Measurements from ENCODE around the gene CCNYL1. TPM values are rescaled to one million over a fixed set of nuclear protein-coding genes. Genes with fewer than 3 reads are reported as not detected.
A peak's percentile ranks its signal among the peaks of the same experiment; 100 is the strongest.

Gene CCNYL1
- polyA plus RNA-seq, 1 of the 3 experiments (the other 2 are of a cell fraction) = 8.7 TPM

DNA sequence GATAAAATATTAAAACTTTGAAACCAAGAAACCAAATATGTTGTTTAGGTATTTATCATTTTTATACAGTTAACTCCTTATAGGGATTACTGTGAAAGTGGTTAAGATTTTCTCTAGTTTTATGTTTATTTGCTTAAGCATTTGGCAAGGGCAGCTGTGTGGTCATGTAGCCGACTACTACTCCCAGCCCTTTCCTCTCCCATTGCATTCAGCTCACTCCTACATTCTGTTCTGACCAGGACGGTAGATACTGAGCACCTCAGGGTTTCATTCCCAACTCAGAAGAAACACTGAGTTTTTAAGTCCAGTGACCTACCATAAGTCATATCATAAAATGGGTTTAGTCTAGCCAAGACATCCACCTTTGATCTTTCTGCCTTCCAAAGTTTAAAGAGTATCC lies 38.4 kb downstream of the CCNYL1 start (continued):
- TF ChIP-seq EP300 (IDR thresholded peaks at IDR 0.05; ENCODE audit: borderline replicate concordance in 1 of 2, low read depth in 1 of 2, low read length in 1 of 2) = no peak
- no peak for TF ChIP-seq USF2 (IDR thresholded peaks at IDR 0.05; ENCODE audit: borderline replicate concordance, low read depth, low read length)
- no peak for TF ChIP-seq EZH2phosphoT487 (IDR thresholded peaks at IDR 0.05; ENCODE audit: borderline replicate concordance, low read depth)
- TF ChIP-seq MEF2A (IDR thresholded peaks at IDR 0.05; ENCODE audit: borderline replicate concordance, low read depth) = no peak
- TF ChIP-seq SIN3A (IDR thresholded peaks at IDR 0.05; ENCODE audit: borderline replicate concordance, low read depth, low read length) = no peak

GRCh38 chr2:207750345-207750744 lies 38.9 kb downstream of the CCNYL1 start:
- Histone ChIP-seq H3K36me3 (replicated peaks in 1 of 2; ENCODE audit: control insufficient read depth in 1 of 2, insufficient read depth in 2 of 2, low read length in 1 of 2) (peaks cover 22 to 28% of the 10 kb centered on the region in 2 experiments), H3F3A (replicated peaks; ENCODE audit: insufficient read depth) (peaks cover under 1% of the 10 kb centered on the region), H3K27me3 (ENCODE audit: insufficient read depth) (no peaks in the 10 kb centered on the region), H3K9ac (no peak overlapping the region), H4K20me1 (ENCODE audit: insufficient read depth) (no peaks in the 10 kb centered on the region), H3K9me2 (no peaks in the 10 kb centered on the region), H2AFZ (ENCODE audit: low read depth) (no peak overlapping the region), H3K4me3 (ENCODE audit: low read depth in 2 of 2, low read length in 1 of 2) (no peak overlapping the region), H3K27ac (ENCODE audit: low read depth in 2 of 2, low read length in 1 of 2) (peak overlapping the region in 1 of 2 experiments; percentile 48; a peak in 2 of 4 replicates), H3K4me2 (no peak overlapping the region), H3K79me2 (ENCODE audit: insufficient read depth) (no peaks in the 10 kb centered on the region), H3K4me1 (ENCODE audit: control insufficient read depth in 1 of 2, insufficient read depth in 2 of 2, low read depth in 1 of 2, low read length in 1 of 2) (peaks cover 0 to 13% of the 10 kb centered on the region in 2 experiments; a peak in 2 of 4 replicates), H3K9me3 (no peaks in the 10 kb centered on the region)
- 90% methylated on average over 7 of the region's 7 CpGs for WGBS (ENCODE audit: low lambda C conversion rate)
- TF ChIP-seq JUND (IDR thresholded peaks at IDR 0.05) (no peak), RCOR1 (IDR thresholded peaks at IDR 0.05; ENCODE audit: low read length) (no peak), RAD21 (IDR thresholded peaks at IDR 0.05; ENCODE audit: low read length) (no peak), GABPA (IDR thresholded peaks at IDR 0.05; ENCODE audit: low read depth) (no peak), CTCF (IDR thresholded peaks at IDR 0.05) (no peak), POLR2AphosphoS5 (IDR thresholded peaks at IDR 0.05; ENCODE audit: low read depth, low read length) (no peak), NRF1 (IDR thresholded peaks at IDR 0.05; ENCODE audit: low read depth, low read length) (no peak), SIN3A (IDR thresholded peaks at IDR 0.05; ENCODE audit: borderline replicate concordance, low read depth, low read length) (no peak), FOXM1 (IDR thresholded peaks at IDR 0.05; ENCODE audit: low read depth) (no peak), FOXJ3 (CRISPR knock-in tag; IDR thresholded peaks at IDR 0.05) (no peak), MEF2A (IDR thresholded peaks at IDR 0.05; ENCODE audit: borderline replicate concordance, low read depth) (no peak), TCF12 (IDR thresholded peaks at IDR 0.05) (no peak), NFIC (IDR thresholded peaks at IDR 0.05; ENCODE audit: borderline replicate concordance) (no peak), TEAD4 (IDR thresholded peaks at IDR 0.05; ENCODE audit: borderline replicate concordance, insufficient read depth) (no peak), EZH2phosphoT487 (IDR thresholded peaks at IDR 0.05; ENCODE audit: borderline replicate concordance, low read depth) (no peak), IRF3 (IDR thresholded peaks at IDR 0.05; ENCODE audit: low read depth, low read length) (no peak), RXRA (IDR thresholded peaks at IDR 0.05; ENCODE audit: borderline replicate concordance, low read depth) (no peak)
- TF ChIP-seq, protein P1, sequence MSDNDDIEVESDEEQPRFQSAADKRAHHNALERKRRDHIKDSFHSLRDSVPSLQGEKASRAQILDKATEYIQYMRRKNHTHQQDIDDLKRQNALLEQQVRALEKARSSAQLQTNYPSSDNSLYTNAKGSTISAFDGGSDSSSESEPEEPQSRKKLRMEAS (IDR thresholded peaks at IDR 0.05; ENCODE audit: low read depth) = no peak
- TF ChIP-seq, protein P2, sequence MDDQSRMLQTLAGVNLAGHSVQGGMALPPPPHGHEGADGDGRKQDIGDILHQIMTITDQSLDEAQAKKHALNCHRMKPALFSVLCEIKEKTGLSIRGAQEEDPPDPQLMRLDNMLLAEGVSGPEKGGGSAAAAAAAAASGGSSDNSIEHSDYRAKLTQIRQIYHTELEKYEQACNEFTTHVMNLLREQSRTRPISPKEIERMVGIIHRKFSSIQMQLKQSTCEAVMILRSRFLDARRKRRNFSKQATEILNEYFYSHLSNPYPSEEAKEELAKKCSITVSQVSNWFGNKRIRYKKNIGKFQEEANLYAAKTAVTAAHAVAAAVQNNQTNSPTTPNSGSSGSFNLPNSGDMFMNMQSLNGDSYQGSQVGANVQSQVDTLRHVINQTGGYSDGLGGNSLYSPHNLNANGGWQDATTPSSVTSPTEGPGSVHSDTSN (IDR thresholded peaks at IDR 0.05) = no peak
- TF ChIP-seq, protein P3, sequence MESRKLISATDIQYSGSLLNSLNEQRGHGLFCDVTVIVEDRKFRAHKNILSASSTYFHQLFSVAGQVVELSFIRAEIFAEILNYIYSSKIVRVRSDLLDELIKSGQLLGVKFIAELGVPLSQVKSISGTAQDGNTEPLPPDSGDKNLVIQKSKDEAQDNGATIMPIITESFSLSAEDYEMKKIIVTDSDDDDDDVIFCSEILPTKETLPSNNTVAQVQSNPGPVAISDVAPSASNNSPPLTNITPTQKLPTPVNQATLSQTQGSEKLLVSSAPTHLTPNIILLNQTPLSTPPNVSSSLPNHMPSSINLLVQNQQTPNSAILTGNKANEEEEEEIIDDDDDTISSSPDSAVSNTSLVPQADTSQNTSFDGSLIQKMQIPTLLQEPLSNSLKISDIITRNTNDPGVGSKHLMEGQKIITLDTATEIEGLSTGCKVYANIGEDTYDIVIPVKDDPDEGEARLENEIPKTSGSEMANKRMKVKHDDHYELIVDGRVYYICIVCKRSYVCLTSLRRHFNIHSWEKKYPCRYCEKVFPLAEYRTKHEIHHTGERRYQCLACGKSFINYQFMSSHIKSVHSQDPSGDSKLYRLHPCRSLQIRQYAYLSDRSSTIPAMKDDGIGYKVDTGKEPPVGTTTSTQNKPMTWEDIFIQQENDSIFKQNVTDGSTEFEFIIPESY (IDR thresholded peaks at IDR 0.05; ENCODE audit: borderline replicate concordance, low read depth) = no peak
- no peak for DNase-seq
- ChIA-PET POLR2A (no interaction called here), CTCF (interaction anchor here (1.0 to 9.5 kb wide), 7 partner anchors 11 to 352 kb away, joined by 3 to 162 read pairs (median 8); partner anchors contain the start of genes CCNYL1 and PLEKHM3)

Data from SK-N-SH (cell line).